GM23248 (cell line): ENCODE measurements around the gene AGRN. TPM values are rescaled to one million over a fixed set of nuclear protein-coding genes. Genes with fewer than 3 reads are reported as not detected.

Source experiments
- DNase-seq: peaks from one replicate; pipeline ENCODE4 v3.0.0-alpha.2; 2015
- H2AFZ ChIP-seq: fragments of 200-600 bp; sonication (generic); 2 replicates; pipeline ENCODE4 v1.6.1; 2016; ENCODE audit warnings: antibody characterized with exemption
- H3F3A ChIP-seq: fragments of 200-600 bp; sonication (generic); 2 replicates; pipeline ENCODE4 v1.6.1; 2016; ENCODE audit warnings: mild to moderate bottlenecking, antibody characterized with exemption, mixed run types; ENCODE audit not compliant: insufficient read depth
- H3K27ac ChIP-seq: fragments of 200-600 bp; sonication (generic); 2 replicates; pipeline ENCODE4 v1.5.1; 2016; ENCODE audit warnings: mild to moderate bottlenecking
- H3K27me3 ChIP-seq: fragments of 200-600 bp; sonication (generic); replicated peaks from 2 replicates; pipeline ENCODE4 v1.6.1; 2016; ENCODE audit warnings: mild to moderate bottlenecking; ENCODE audit not compliant: insufficient read depth
- H3K36me3 ChIP-seq: fragments of 200-600 bp; sonication (generic); 2 replicates; pipeline ENCODE4 v1.6.1; 2016; ENCODE audit warnings: low read depth, mild to moderate bottlenecking
- H3K4me1 ChIP-seq: fragments of 200-600 bp; sonication (generic); 2 replicates; pipeline ENCODE4 v1.6.1; 2016; ENCODE audit warnings: mild to moderate bottlenecking; ENCODE audit not compliant: insufficient read depth
- H3K4me2 ChIP-seq: fragments of 200-600 bp; sonication (generic); one replicate; pipeline ENCODE4 v1.6.1; 2016; ENCODE audit warnings: mild to moderate bottlenecking; ENCODE audit not compliant: unreplicated experiment
- H3K4me3 ChIP-seq: fragments of 200-600 bp; sonication (generic); 2 replicates; pipeline ENCODE4 v1.5.1; 2016; ENCODE audit warnings: mild to moderate bottlenecking
- H3K79me2 ChIP-seq: fragments of 200-600 bp; sonication (generic); 2 replicates; pipeline ENCODE4 v1.6.1; 2016; ENCODE audit warnings: mild to moderate bottlenecking; ENCODE audit not compliant: insufficient read depth
- H3K9ac ChIP-seq: fragments of 200-600 bp; sonication (generic); 2 replicates; pipeline ENCODE4 v1.6.1; 2016; ENCODE audit warnings: mild to moderate bottlenecking
- H3K9me2 ChIP-seq: fragments of 200-600 bp; sonication (generic); 2 replicates; pipeline ENCODE4 v1.6.1; 2016; ENCODE audit warnings: mixed run types, mild to moderate bottlenecking, moderate library complexity; ENCODE audit not compliant: insufficient read depth
- H3K9me3 ChIP-seq: fragments of 200-600 bp; sonication (generic); one replicate; pipeline ENCODE4 v1.6.1; 2017; ENCODE audit warnings: low read depth
- H4K20me1 ChIP-seq: fragments of 200-600 bp; sonication (generic); 2 replicates; pipeline ENCODE4 v1.6.0; 2016; ENCODE audit not compliant: insufficient read depth
- EZH2 ChIP-seq: fragments of 200-600 bp; sonication (generic); IDR thresholded peaks from 2 replicates; pipeline ENCODE4 v1.6.1; 2018; ENCODE audit warnings: antibody characterized with exemption, mild to moderate bottlenecking; ENCODE audit not compliant: insufficient read depth, poor library complexity, severe bottlenecking
- EZH2phosphoT487 ChIP-seq: fragments of 200-600 bp; sonication (generic); IDR thresholded peaks from 2 replicates; pipeline ENCODE4 v1.6.1; 2018; ENCODE audit warnings: antibody characterized with exemption, moderate library complexity, mild to moderate bottlenecking, low read depth; ENCODE audit not compliant: insufficient read depth
- WGBS, 2 experiments: methylation state at CpG; one replicate each; pipeline ENCODE4 v1.1.6; 2015 to 2017; ENCODE audit warnings: low lambda C conversion rate in 2 of 2, low coverage in 1 of 2; ENCODE audit errors: missing lambda C conversion rate in 2 of 2; 5-methylcytosine and 5-hydroxymethylcytosine counted together
- in situ Hi-C: fragments of 300-500 bp; cut with MboI; formaldehyde crosslinking; loops from 2 replicates; pipeline ENCODE4 v1.15.0; 2020
- polyA plus RNA-seq: library from polyadenylated mRNA; unstranded; fragments of >200 nt; fragmentation: Nextera tagmentation; extraction: Ambion mirVana; gene quantifications from 2 replicates; pipeline ENCODE4 v1.2.1, GENCODE V29; 2016
- total RNA-seq: library from RNA; depleted of rRNA; stranded (reverse); fragments of >200 nt; shearing (Covaris generic); gene quantifications from 2 replicates; pipeline ENCODE4 v1.2.3, GENCODE V29; 2014

Gene AGRN
- total and polyA plus RNA-seq, 2 experiments from 2014 or later: 1.4 to 43.2 TPM

GRCh38 chr1:1066403-1067283 is 46.7 kb downstream of the AGRN start:
- Histone ChIP-seq H3K9ac (no peak overlapping the region), H3K27ac (no peak overlapping the region), H3F3A (no peaks in the 10 kb centered on the region), H3K27me3 (peaks cover under 1% of the 10 kb centered on the region; the same call in 1 of the 2 replicates), H2AFZ (no peak overlapping the region), H4K20me1 (no peaks in the 10 kb centered on the region), H3K4me1 (no peaks in the 10 kb centered on the region), H3K9me3 (no peaks in the 10 kb centered on the region), H3K4me3 (no peak overlapping the region), H3K4me2 (no peak overlapping the region), H3K9me2 (no peaks in the 10 kb centered on the region), H3K79me2 (no peaks in the 10 kb centered on the region), H3K36me3 (no peaks in the 10 kb centered on the region)
- WGBS, 2 experiments: 46 to 49% methylated on average over 26 to 27 of the region's 27 CpGs
- TF ChIP-seq EZH2: no peak
- no peak for TF ChIP-seq EZH2phosphoT487
- in situ Hi-C loops: no loop called here
- peak; percentile 50 for DNase-seq

- 83 to 87% methylated on average over 28 to 54 of the region's 54 CpGs for WGBS, 2 experiments
- Histone ChIP-seq H3K9ac (no peak overlapping the region), H4K20me1 (no peaks in the 10 kb centered on the region), H3K4me1 (no peaks in the 10 kb centered on the region), H3K27me3 (no peaks in the 10 kb centered on the region), H3K4me2 (no peak overlapping the region), H3K36me3 (no peaks in the 10 kb centered on the region), H3K9me2 (no peaks in the 10 kb centered on the region), H3F3A (no peaks in the 10 kb centered on the region), H3K27ac (no peak overlapping the region), H3K9me3 (no peaks in the 10 kb centered on the region), H2AFZ (no peak overlapping the region), H3K4me3 (no peak overlapping the region), H3K79me2 (no peaks in the 10 kb centered on the region)
- in situ Hi-C loops: no loop called here
- no peak for DNase-seq
- TF ChIP-seq EZH2phosphoT487: no peak
- no peak for TF ChIP-seq EZH2
Measured at GRCh38 chr1:1067284-1067859, 47.5 kb downstream of the AGRN start.

- Histone ChIP-seq H3F3A (no peaks in the 10 kb centered on the region), H3K36me3 (no peaks in the 10 kb centered on the region), H4K20me1 (no peaks in the 10 kb centered on the region), H2AFZ (no peak overlapping the region), H3K4me3 (no peak overlapping the region), H3K9ac (no peak overlapping the region), H3K9me2 (no peaks in the 10 kb centered on the region), H3K4me2 (no peak overlapping the region), H3K79me2 (no peaks in the 10 kb centered on the region), H3K4me1 (no peaks in the 10 kb centered on the region), H3K27ac (no peak overlapping the region), H3K27me3 (no peaks in the 10 kb centered on the region), H3K9me3 (no peaks in the 10 kb centered on the region)
- in situ Hi-C loops: no loop called here
- TF ChIP-seq EZH2: no peak
- no peak for TF ChIP-seq EZH2phosphoT487
- DNase-seq: no peak
- WGBS, 2 experiments: 48 to 51% methylated on average over 25 to 28 of the region's 32 CpGs
Measured at GRCh38 chr1:1067860-1068516, 48.1 kb downstream of the AGRN start.

GRCh38 chr1:1068517-1069055 is 48.7 kb downstream of the AGRN start:
- Histone ChIP-seq H3K27ac (no peak overlapping the region), H3K9me3 (no peaks in the 10 kb centered on the region), H4K20me1 (no peaks in the 10 kb centered on the region), H3K4me1 (no peaks in the 10 kb centered on the region), H3K9me2 (no peaks in the 10 kb centered on the region), H3K27me3 (no peaks in the 10 kb centered on the region), H3F3A (no peaks in the 10 kb centered on the region), H3K4me3 (no peak overlapping the region), H3K36me3 (no peaks in the 10 kb centered on the region), H3K4me2 (no peak overlapping the region), H3K79me2 (no peaks in the 10 kb centered on the region), H3K9ac (no peak overlapping the region), H2AFZ (no peak overlapping the region)
- in situ Hi-C loops: no loop called here
- 7 to 8% methylated on average over 25 to 49 of the region's 55 CpGs for WGBS, 2 experiments
- no peak for DNase-seq
- no peak for TF ChIP-seq EZH2
- no peak for TF ChIP-seq EZH2phosphoT487
